Colonic mucosa (tissue), 4 donors: ENCODE measurements around the gene MRPL33. TPM values are rescaled to one million over a fixed set of nuclear protein-coding genes. Genes with fewer than 3 reads are reported as not detected.

Source experiments
- DNase-seq: peaks from one replicate; pipeline ENCODE4 v3.0.0-alpha.2; 2020
- H3K27ac ChIP-seq: fragments of 200-600 bp; one replicate; pipeline ENCODE4 v1.8.0; 2021
- H3K27me3 ChIP-seq: fragments of 200-600 bp; one replicate; pipeline ENCODE4 v1.8.0; 2021
- H3K36me3 ChIP-seq: fragments of 200-600 bp; one replicate; pipeline ENCODE4 v1.8.0; 2021
- H3K4me1 ChIP-seq: fragments of 200-600 bp; one replicate; pipeline ENCODE4 v1.8.0; 2021; ENCODE audit warnings: mild to moderate bottlenecking
- H3K4me3 ChIP-seq: fragments of 200-600 bp; one replicate; pipeline ENCODE4 v1.8.0; 2021
- H3K9ac ChIP-seq, 2 donors: one replicate each; pipeline ENCODE4 v1.7.0; 2013; ENCODE audit warnings: control low read depth in 2 of 2, low read depth in 2 of 2, low read length in 2 of 2
- H3K9me3 ChIP-seq: fragments of 200-600 bp; one replicate; pipeline ENCODE4 v1.8.0; 2021
- intact Hi-C: fragments of 100-400 bp; cut with DNase I; formaldehyde crosslinking; loops from one replicate; pipeline ENCODE4 v1.14.1; 2022
- total RNA-seq, 2 donors: library from RNA; stranded (reverse); fragmentation: NEBNext Ultra II Directional in 1 of 2; extraction: Animal tissue kit (Norgen Biotek cat#: 25700) in 1 of 2; gene quantifications; one replicate each; pipeline ENCODE4 v1.2.1, GENCODE V29; 2021
- TF ChIP-seq, protein P1 (sequence below): fragments of 200-600 bp; IDR thresholded peaks from one replicate; pipeline ENCODE4 v1.8.0; 2022; ENCODE audit warnings: antibody characterized with exemption, mild to moderate bottlenecking
- donor health status: healthy.
- donor health status: DM: no; HTN: no; CAD: no.
- donor health status: DM: no; HTN: no; CAD: no.

The MRPL33 gene
- total RNA-seq, 2 donors from 2014 or later, result 56.5 to 63.7 TPM

DNA sequence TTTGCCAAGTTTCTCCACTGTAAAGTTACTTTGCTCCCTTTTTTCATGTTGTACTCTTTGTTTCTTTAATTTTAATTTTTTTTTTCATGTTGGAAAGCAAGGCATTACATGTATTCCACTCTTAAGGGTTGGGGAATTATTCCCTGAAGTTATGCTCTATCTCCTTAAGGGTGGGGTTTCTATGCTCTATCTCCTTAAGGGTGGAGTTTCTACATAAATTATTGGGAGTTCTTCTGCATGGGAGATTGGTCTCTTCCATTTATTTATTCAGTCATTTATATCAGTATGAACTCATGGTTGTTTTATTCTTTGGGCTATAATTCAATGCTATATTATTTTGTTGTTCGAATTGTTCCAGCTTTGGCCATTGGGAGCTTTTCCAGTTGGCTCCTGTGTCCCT lies 11.2 kb downstream of the MRPL33 start:
- Histone ChIP-seq H3K27me3 (no peaks in the 10 kb centered on the region), H3K9me3 (no peaks in the 10 kb centered on the region), H3K36me3 (no peaks in the 10 kb centered on the region), H3K27ac (no peak overlapping the region), H3K4me3 (no peak overlapping the region), H3K9ac (no peak overlapping the region), H3K4me1 (no peaks in the 10 kb centered on the region)
- DNase-seq, result no peak
- TF ChIP-seq, protein P1, sequence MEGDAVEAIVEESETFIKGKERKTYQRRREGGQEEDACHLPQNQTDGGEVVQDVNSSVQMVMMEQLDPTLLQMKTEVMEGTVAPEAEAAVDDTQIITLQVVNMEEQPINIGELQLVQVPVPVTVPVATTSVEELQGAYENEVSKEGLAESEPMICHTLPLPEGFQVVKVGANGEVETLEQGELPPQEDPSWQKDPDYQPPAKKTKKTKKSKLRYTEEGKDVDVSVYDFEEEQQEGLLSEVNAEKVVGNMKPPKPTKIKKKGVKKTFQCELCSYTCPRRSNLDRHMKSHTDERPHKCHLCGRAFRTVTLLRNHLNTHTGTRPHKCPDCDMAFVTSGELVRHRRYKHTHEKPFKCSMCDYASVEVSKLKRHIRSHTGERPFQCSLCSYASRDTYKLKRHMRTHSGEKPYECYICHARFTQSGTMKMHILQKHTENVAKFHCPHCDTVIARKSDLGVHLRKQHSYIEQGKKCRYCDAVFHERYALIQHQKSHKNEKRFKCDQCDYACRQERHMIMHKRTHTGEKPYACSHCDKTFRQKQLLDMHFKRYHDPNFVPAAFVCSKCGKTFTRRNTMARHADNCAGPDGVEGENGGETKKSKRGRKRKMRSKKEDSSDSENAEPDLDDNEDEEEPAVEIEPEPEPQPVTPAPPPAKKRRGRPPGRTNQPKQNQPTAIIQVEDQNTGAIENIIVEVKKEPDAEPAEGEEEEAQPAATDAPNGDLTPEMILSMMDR, result no peak
- intact Hi-C loops, result no loop called here

DNA sequence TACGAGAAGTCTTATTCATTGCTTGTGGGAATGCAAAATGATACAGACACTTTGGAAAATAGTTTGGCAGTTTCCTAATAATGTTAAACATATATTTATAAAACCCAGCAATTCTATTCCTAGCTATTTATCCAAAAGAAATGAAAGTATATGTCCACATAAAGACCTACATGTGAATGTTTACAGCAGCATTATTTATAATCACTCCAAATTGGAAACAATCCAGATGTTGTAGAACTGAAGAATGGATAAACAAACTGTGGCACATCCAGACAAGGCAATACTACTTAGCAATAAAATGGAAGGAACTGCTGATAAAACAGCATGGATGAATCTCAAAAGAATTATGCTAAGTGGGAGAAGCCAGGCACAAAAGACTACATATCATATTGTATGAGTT lies 19.3 kb downstream of the MRPL33 start:
- TF ChIP-seq, protein P1, result no peak
- intact Hi-C loops, result no loop called here
- H3K9me3 ChIP-seq, result no peaks in the 10 kb centered on the region
- no peak overlapping the region for H3K4me3 ChIP-seq
- no peaks in the 10 kb centered on the region for H3K27me3 ChIP-seq
- DNase-seq, result no peak
- no peaks in the 10 kb centered on the region for H3K36me3 ChIP-seq
- no peak overlapping the region for H3K27ac ChIP-seq
- no peaks in the 10 kb centered on the region for H3K4me1 ChIP-seq
- no peak overlapping the region for H3K9ac ChIP-seq

DNA sequence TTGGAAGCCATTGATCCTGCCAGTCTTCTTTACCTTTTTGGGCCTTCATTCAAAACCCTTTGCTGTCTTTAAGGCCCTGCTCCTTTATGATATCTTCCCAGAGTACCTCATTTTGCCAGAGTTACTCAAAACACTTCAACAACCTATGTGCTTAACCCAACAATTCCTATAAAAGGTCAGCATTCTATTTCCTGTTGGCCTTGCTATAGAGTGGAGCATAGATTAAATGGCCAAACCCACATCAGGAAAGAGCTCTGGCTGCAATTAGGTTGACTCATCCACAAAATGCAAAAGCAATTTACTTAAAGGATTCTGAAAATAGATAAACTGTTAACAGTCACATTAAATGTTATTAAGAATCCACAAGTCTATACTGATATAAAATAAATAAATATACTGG lies 21.2 kb downstream of the MRPL33 start:
- no peak overlapping the region for H3K9ac ChIP-seq
- intact Hi-C loops, result no loop called here

DNA sequence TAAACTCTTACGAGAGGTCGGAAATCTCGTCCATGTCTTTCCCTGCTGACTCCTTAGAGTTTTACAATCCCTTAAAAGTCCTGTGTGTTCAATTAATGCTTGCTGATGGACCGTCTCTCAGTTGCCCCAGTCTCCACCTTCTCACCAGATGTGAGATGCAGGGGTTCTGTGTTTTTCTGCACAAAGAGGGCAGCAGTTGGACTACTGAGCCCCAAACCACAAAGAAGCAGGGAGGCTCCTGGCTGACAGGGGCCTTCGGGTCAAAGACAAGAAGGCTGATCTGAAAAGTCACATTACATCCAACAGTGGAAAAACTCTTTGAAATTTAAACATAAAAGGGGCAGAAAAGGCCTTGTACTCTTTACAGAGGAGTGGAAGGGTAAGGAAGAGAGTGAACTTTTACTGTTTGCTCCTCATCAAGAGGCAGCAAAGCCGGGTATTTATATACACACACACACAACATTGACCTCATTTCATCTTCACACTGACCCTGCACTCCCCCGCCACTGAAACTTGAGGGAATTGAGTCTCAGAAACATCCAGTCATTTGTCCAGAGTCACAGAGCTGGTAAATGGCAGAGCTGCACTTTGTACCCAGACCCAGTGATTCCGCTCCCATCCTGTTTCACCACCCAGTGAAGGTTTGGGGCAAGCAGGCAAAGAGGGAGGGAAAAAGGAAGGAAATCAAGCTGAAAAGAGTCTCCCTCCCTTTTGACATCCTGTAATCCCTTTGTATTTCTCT lies 23.7 kb downstream of the MRPL33 start:
- Histone ChIP-seq H3K27ac (no peak overlapping the region), H3K4me1 (no peaks in the 10 kb centered on the region), H3K9me3 (no peaks in the 10 kb centered on the region), H3K4me3 (no peak overlapping the region), H3K27me3 (no peaks in the 10 kb centered on the region), H3K9ac (no peak overlapping the region), H3K36me3 (no peaks in the 10 kb centered on the region)
- intact Hi-C loops, result no loop called here
- DNase-seq, result no peak
- TF ChIP-seq, protein P1, result no peak

More for the DNA sequence above, 21.2 kb downstream of the MRPL33 start:
- TF ChIP-seq, protein P1, result no peak
- no peak overlapping the region for H3K4me3 ChIP-seq
- no peak overlapping the region for H3K27ac ChIP-seq
- no peaks in the 10 kb centered on the region for H3K27me3 ChIP-seq
- no peaks in the 10 kb centered on the region for H3K36me3 ChIP-seq
- no peak for DNase-seq
- H3K9me3 ChIP-seq, result no peaks in the 10 kb centered on the region
- H3K4me1 ChIP-seq, result no peaks in the 10 kb centered on the region

DNA sequence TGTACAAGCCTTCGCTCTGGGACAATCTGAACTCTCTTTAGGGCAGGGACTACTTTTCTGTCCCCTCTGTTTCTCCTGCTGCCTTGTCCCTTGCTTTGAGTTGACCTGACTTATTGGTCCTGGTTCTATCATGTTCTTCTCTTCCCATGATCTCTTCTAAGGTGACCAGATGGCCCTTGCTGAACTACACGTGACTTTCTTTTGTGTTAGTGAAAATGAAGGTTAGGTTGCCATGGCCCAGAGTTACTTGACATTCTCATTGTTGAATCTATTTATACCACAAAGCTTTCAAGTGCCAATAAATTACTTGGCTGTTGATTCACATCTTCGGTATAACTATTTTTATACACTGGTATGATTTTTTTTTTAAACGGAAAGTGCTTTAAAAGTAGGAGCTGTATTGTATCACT lies 24.4 kb downstream of the MRPL33 start:
- H3K36me3 ChIP-seq, result no peaks in the 10 kb centered on the region
- no peaks in the 10 kb centered on the region for H3K27me3 ChIP-seq
- H3K9ac ChIP-seq, result no peak overlapping the region
- no peaks in the 10 kb centered on the region for H3K4me1 ChIP-seq
- intact Hi-C loops, result no loop called here
- no peak for DNase-seq
- no peak overlapping the region for H3K4me3 ChIP-seq
- TF ChIP-seq, protein P1, result no peak
- H3K9me3 ChIP-seq, result no peaks in the 10 kb centered on the region
- no peak overlapping the region for H3K27ac ChIP-seq
